Testis (tissue), 2 donors: Measurements from ENCODE around the gene GEMIN7.

ENCODE experiments used
- CTCF ChIP-seq, 3 experiments: fragments of 450-650 bp in 2 of 3; fragments of 200-600 bp in 1 of 3; sonication (generic) in 1 of 3; IDR thresholded peaks; one replicate each; pipeline ENCODE4 v1.5.1; 2016 to 2019; ENCODE audit warnings: antibody characterized with exemption in 3 of 3, mild to moderate bottlenecking in 2 of 3, moderate library complexity in 1 of 3
- POLR2A ChIP-seq: fragments of 450-650 bp; IDR thresholded peaks from one replicate; pipeline ENCODE4 v1.6.1; 2017; ENCODE audit warnings: antibody characterized with exemption, mild to moderate bottlenecking, moderate library complexity

GRCh38 chr19:45121827-45122345 is 42.8 kb downstream of the GEMIN7 start:
- TF ChIP-seq CTCF (IDR thresholded peaks at IDR 0.05), result no peak
- TF ChIP-seq POLR2A, result no peak
